ENCODE measurements around the gene ETS1.

DNA sequence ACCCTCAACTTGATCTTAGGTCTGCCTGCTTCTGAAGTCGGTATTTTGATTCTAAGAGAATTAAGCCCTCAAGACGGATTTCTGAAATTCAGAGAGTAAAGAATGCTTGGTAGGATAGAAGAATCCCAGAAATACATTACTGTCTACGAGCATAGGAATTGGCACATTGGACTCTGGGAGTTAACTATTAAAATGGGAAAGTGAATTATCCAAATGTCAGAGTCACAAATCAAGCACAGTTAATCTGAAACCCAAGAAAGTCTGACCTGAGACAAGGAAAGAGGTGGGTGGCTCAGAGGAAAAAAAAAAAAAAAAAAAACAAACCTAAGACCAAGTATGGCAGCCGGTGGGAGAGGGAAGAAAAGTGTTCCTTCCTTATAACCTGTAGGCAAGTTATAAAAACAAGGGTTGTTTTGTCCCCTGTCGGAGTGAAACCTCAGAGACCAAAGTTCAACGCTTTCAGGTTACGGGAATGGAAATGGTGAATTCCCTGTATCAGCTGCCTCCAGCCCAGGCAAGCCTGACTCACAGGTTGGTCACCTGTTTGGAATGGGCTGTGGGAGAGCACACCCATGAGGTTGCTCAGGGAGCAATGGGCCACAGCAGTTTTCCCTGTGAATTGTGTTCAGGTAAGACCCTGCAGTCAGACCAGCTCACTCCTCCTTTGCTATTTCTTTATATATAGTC, 139.0 kb downstream of the ETS1 start:
- TF ChIP-seq, protein P1, sequence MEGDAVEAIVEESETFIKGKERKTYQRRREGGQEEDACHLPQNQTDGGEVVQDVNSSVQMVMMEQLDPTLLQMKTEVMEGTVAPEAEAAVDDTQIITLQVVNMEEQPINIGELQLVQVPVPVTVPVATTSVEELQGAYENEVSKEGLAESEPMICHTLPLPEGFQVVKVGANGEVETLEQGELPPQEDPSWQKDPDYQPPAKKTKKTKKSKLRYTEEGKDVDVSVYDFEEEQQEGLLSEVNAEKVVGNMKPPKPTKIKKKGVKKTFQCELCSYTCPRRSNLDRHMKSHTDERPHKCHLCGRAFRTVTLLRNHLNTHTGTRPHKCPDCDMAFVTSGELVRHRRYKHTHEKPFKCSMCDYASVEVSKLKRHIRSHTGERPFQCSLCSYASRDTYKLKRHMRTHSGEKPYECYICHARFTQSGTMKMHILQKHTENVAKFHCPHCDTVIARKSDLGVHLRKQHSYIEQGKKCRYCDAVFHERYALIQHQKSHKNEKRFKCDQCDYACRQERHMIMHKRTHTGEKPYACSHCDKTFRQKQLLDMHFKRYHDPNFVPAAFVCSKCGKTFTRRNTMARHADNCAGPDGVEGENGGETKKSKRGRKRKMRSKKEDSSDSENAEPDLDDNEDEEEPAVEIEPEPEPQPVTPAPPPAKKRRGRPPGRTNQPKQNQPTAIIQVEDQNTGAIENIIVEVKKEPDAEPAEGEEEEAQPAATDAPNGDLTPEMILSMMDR (IDR thresholded peaks at IDR 0.05; ENCODE audit: low read depth, low read length), result no peak
- TF ChIP-seq EZH2phosphoT487 (IDR thresholded peaks at IDR 0.05; ENCODE audit: low read depth), result no peak
